ENCODE results near the gene LENEP.

LENEP gene

GRCh38 chr1:154993572-154994268 lies at the start of gene LENEP:
Gene LENEP (plus strand): TSS chr1:154993586. CDS start chr1:154993608, 22 bp downstream.
- DNase-seq: no peak

- DNase-seq: peak; percentile 72 to 77
Measured at GRCh38 chr1:154943649-154944400, 49.6 kb upstream of the LENEP start.

GRCh38 chr1:154944401-154945159 lies 48.8 kb upstream of the LENEP start:
- no peak for DNase-seq

GRCh38 chr1:154945160-154945961 lies 48.0 kb upstream of the LENEP start:
- no peak for DNase-seq

- no peak for DNase-seq
Measured at GRCh38 chr1:154945962-154946850, 47.2 kb upstream of the LENEP start.

GRCh38 chr1:154948079-154948478 lies 45.3 kb upstream of the LENEP start:
- no peak for DNase-seq

- no peak for DNase-seq
Measured at GRCh38 chr1:154951901-154952657, 41.3 kb upstream of the LENEP start.

GRCh38 chr1:154952664-154953063 lies 40.7 kb upstream of the LENEP start:
- no peak for DNase-seq

- DNase-seq: no peak
Measured at GRCh38 chr1:154953611-154954038, 39.8 kb upstream of the LENEP start.

- DNase-seq: no peak
Measured at GRCh38 chr1:154954541-154954940, 38.8 kb upstream of the LENEP start.

GRCh38 chr1:154955039-154955717 lies 38.2 kb upstream of the LENEP start:
- DNase-seq: peak; percentile 29 to 30

GRCh38 chr1:154955718-154956543 lies 37.5 kb upstream of the LENEP start, which contains the start of gene PBXIP1:
Gene PBXIP1 (minus strand): TSS chr1:154956099. CDS start chr1:154953721, 2,378 bp downstream.
- DNase-seq: peak; percentile 90 to 92

- no peak for DNase-seq
Measured at GRCh38 chr1:154956544-154956941, 36.8 kb upstream of the LENEP start.

GRCh38 chr1:154957091-154957657 lies 36.2 kb upstream of the LENEP start:
- DNase-seq: no peak

- no peak for DNase-seq
Measured at GRCh38 chr1:154958036-154958435, 35.4 kb upstream of the LENEP start.

GRCh38 chr1:154958681-154959425 lies 34.5 kb upstream of the LENEP start:
- no peak for DNase-seq

- no peak for DNase-seq
Measured at GRCh38 chr1:154959426-154959780, 34.0 kb upstream of the LENEP start.

Data from Kasumi-1 (cell line).